RWPE1 (cell line): ENCODE measurements around the gene P2RX6.

Source experiments
- CTCF ChIA-PET: fragments of 350-600 bp; sonication (Branson Sonifier 250); formaldehyde crosslinking; extraction: SDS; loops from one replicate; lab custom pipeline; 2021; lab: Yijun Ruan, JAX
- POLR2A ChIA-PET: fragments of 400-600 bp; formaldehyde crosslinking; extraction: SDS; loops from one replicate; lab custom pipeline; 2020; ENCODE audit warnings: antibody characterized with exemption; ENCODE audit not compliant: low non-redundant PET; lab: Yijun Ruan, JAX
- DNase-seq: peaks from one replicate; pipeline ENCODE4 v3.0.0; 2012; ENCODE audit warnings: low spot score
- H3K27ac ChIP-seq: fragments of 450-650 bp; 2 replicates; pipeline ENCODE4 v1.5.1; 2017
- CTCF ChIP-seq: fragments of 450-650 bp; conservative IDR thresholded peaks from 2 replicates; pipeline ENCODE4 v1.5.1; 2017; ENCODE audit warnings: low read depth, mild to moderate bottlenecking

The P2RX6 gene

GRCh38 chr22:21026783-21027692 lies 12.1 kb downstream of the P2RX6 start:
- no peak for DNase-seq
- POLR2A ChIA-PET = no interaction called here
- CTCF ChIA-PET = no interaction called here
- peak overlapping the region; percentile 95 for H3K27ac ChIP-seq
- no peak for TF ChIP-seq CTCF

GRCh38 chr22:21028277-21029251 lies 13.6 kb downstream of the P2RX6 start:
- no peak for TF ChIP-seq CTCF
- no peak for DNase-seq
- POLR2A ChIA-PET = no interaction called here
- peak overlapping the region; percentile 95 for H3K27ac ChIP-seq
- CTCF ChIA-PET = no interaction called here

GRCh38 chr22:21029486-21030025 lies 14.6 kb downstream of the P2RX6 start:
- CTCF ChIA-PET = no interaction called here
- peak overlapping the region; percentile 95 for H3K27ac ChIP-seq
- DNase-seq = no peak
- POLR2A ChIA-PET = no interaction called here
- TF ChIP-seq CTCF = no peak

GRCh38 chr22:21030032-21030431 lies 15.1 kb downstream of the P2RX6 start:
- no peak for TF ChIP-seq CTCF
- POLR2A ChIA-PET = no interaction called here
- H3K27ac ChIP-seq = peak overlapping the region; percentile 95; the same call in 1 of the 2 replicates
- CTCF ChIA-PET = no interaction called here
- no peak for DNase-seq

- no peak for DNase-seq
- CTCF ChIA-PET = no interaction called here
- POLR2A ChIA-PET = no interaction called here
- no peak for TF ChIP-seq CTCF
- no peak overlapping the region for H3K27ac ChIP-seq
Observed at GRCh38 chr22:21030621-21031544, 15.9 kb downstream of the P2RX6 start.
